ENCODE measurements around the gene SLIT3.
"Not testable (repeated sequence)": the region's sequence is repeated elsewhere in the genome, so short reads cannot be mapped to it uniquely, and the experiment has no call there.

The SLIT3 gene

GRCh38 chr5:169168280-169168679 lies 132.7 kb downstream of the SLIT3 start:
- no peak for DNase-seq

- peak in 1 of 2 experiments; percentile 21 for DNase-seq
Observed at GRCh38 chr5:169166078-169166477, 134.9 kb downstream of the SLIT3 start.

- no peak for DNase-seq
Observed at GRCh38 chr5:169165052-169165451, 135.9 kb downstream of the SLIT3 start.

DNA sequence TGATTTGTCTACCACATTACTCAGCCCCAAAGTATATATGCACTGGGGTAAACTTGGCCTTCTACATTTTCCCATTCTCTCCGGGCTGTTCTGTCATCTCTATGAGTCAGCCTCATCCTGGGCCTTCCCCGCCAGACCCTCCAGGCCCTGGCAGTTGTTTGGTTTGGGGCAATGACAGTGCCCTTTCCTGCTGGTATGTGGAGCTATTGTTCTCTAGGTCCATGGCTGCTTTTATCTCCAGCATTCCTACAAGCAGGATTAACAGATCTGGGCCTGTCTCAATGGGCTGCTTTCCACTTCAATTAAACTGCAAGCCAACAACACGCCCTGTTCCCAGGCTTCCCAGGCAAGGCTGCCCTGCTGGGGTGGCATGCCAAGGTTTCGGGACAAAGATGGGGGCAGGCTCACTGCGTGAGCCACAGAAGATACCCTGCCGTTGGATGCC lies 136.4 kb downstream of the SLIT3 start:
- DNase-seq, result no peak

DNA sequence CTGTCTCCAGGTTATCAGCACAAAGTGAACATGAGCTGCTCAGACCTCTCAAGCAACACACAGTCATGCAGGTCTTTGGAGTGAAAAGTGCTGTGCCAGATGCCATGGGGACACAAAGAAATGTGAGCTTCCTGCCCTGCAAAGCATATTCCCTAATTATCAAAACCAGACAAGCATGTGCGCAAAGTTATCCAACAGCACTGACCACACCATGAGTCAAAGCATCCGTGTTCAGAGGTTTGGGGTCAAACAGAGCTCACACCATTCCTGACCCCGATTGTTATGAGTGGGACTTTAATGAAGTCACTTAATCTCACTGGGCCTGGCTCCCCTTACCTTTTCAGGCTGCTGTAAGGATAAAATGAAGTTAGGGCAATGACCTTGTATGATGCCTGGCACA lies 138.5 kb downstream of the SLIT3 start:
- DNase-seq, result no peak

DNA sequence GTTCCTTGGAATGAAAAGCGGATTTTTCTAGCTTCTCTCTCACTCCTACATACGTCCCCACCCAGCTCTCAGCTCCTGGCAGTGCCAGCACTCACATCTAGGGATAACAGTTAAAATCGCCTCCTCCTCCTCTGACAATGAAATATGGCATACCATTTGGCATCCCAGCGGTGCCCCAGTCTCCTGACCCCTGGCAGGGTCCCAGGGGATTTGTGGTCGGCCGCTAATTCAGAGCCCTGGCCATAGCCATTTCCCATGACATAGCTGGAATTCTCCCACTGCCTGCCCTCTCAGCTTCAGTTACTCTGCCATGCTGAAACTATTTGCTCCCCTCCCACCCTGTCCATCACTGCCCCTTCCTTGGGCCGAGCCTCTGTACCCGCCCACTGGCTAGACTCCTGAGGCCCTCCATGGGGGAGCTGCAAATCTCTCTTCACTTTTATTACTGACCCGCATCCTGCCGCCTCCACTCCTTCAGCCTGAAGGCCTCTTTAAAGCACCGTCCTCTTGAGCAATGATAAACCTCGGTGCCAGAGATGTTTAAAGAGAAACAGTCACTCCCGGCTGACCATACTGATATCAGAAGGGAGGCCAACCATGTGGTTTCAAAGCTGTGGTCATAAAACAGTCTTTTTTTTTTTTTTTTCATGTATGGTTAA lies 139.8 kb downstream of the SLIT3 start:
- DNase-seq, result no peak

DNA sequence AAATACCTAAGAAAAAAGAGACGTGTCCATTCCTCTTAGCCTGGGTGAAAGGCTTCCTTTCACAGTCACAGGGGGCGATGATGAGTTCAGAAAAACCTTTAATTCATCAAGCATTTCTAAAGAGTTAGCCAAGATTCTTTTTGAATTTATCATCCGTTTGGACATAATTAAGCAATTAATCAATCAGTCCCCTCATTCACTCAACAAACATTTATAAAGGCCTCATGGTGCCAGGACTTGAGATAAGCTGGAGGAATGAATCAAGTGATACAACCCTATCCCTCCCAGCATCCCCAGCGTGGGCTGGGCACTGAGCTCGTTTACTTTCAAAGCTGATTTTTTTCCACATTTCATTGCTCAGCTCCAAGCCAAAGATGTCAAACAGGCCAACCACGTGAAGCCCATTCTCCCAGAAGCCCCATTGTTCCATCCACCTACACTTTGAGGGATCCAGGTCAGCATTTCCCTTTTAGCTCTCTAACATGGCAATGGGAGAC lies 140.5 kb downstream of the SLIT3 start:
- no peak for DNase-seq

GRCh38 chr5:169158764-169159163 lies 142.2 kb downstream of the SLIT3 start:
- DNase-seq, result no peak

DNA sequence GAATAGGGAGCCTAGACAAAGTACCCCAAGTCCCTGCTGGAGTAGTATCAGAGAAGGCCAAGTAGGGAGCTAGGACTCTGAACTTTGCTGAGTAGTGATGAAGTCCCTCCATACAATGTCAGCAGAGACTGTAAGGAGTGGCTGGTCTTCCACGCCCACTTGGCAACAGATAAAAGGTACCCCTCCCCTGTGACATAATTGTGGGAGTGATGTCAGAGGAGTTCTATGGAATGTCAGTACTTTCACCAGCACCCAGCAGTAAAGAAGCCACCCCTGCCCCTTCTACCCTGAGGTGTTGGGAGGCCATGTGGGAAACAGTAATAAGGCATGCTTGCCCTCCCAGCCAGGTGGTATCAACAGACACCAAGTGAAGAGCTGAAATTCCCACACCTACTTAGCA lies 143.9 kb downstream of the SLIT3 start:
- no peak for DNase-seq

DNA sequence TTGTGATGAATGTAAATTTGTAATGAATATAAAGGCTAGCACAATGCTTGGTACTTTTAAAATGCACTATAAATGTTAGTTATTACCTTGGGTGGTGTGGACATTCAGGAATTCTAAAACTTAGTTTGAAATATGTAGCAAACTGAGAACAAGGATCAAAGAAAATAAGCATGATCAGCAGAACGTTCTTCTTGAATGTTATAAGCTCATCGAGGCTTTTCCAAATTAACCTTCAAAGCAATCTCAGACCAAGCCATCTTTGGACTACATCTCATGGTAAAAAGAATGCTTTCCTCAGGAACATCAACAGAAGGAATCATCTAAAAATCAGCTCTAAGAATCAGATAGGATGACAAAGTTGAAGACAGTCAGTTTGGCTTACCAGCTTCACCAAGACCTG lies 146.3 kb downstream of the SLIT3 start:
- DNase-seq, result no peak

- DNase-seq, result no peak
Observed at GRCh38 chr5:169153405-169153804, 147.5 kb downstream of the SLIT3 start.

DNA sequence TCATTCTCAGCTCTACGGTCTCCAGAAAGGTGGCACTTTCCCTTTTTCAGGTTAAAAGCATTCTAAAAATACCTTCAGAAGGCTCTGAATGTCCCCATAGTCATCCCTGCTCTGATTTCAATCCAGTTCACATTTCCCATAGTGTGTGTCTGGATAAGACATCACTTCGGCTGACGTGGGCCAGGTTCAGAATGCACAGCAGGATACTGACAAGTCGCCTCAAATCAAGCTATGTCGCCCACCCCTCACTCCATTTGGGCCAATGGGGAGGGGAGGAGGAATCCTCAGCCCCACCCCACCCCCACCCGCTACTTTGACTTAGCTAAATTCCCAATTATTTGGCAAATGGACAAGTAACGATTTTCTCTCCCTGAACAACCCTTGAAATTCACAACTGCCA lies 148.0 kb downstream of the SLIT3 start:
- no peak for DNase-seq

GRCh38 chr5:169152453-169152852 lies 148.5 kb downstream of the SLIT3 start:
- no peak for DNase-seq

- DNase-seq, result no peak
Observed at GRCh38 chr5:169151051-169151805, 149.7 kb downstream of the SLIT3 start.

GRCh38 chr5:169150108-169150507 lies 150.8 kb downstream of the SLIT3 start:
- no peak for DNase-seq

- DNase-seq, result no peak
Observed at GRCh38 chr5:169149317-169149716, 151.6 kb downstream of the SLIT3 start.

- DNase-seq, result no peak
Observed at GRCh38 chr5:169148138-169148740, 152.7 kb downstream of the SLIT3 start.

DNA sequence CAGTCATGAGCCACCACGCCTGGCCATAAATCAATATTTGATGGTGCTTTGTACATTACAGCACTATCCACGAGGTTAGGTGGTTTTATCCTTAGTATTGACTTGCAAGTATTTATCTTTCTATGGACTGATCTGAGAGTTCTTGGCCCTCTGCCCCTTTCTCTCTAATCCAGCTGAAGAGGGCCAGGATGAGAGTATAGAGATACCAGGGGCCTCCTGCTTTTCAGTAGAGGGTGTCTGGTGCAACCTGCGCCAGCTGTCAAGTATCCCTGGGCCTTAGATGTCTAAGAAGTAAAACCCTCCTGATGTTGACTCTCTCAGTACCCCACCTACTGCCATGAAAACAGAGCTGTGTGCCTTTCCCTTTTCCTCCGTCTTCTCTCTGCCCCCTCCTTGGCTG lies 153.4 kb downstream of the SLIT3 start:
- no peak for DNase-seq

DNA sequence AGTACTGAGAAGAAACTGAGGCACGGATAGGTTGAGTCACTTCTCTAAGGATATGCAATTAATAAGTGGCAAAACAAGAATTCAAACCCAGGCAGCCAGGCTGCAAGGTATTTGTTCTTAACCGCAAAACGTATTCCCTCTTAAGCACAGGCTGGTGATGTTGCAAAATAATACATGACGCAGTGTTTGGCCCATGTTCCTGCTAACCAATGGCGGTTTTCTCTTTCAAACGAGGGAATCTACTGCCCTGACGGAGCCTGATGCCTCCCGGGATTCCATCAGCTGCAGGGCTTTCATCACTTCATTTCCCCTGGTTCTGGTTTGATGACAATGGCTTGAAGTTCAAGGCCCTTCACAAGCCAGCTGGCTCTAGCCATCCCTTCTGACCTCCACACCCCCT lies 154.8 kb downstream of the SLIT3 start:
- no peak for DNase-seq

GRCh38 chr5:169142264-169142970 lies 158.5 kb downstream of the SLIT3 start:
- no peak for DNase-seq

- not testable (repeated sequence) for DNase-seq
Observed at GRCh38 chr5:169140215-169140614, 160.7 kb downstream of the SLIT3 start.

- DNase-seq, result no peak
Observed at GRCh38 chr5:169139480-169140050, 161.4 kb downstream of the SLIT3 start.

DNA sequence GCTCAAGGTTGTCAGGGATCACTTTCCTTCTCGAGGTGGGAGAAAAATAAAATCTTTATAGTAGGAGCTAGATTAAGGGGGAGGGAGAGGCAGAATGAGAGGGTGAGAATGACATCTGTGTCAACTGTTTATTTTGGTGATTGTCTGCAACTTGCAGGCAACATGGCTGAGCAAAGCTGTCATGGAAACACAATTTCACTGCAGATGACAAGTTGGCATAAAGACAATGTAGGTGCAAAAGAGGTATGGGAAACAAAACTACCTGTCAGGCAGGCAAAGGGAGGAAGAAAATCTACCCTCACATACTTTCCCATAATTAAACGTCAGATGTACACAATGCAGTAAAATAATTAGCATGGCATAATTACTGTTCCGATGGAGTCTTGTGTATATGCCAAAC lies 167.4 kb downstream of the SLIT3 start:
- DNase-seq, result no peak
